Cardiac fibroblast (primary cell): ENCODE results near the gene ANKRD55.

ENCODE experiments used
- DNase-seq, 2 donors: peaks; one replicate each; pipeline versions ENCODE4 v3.0.0 to v3.0.0-alpha.2; 2010; ENCODE audit warnings: low read depth in 2 of 2
- H3K4me3 ChIP-seq, 2 donors: replicated peaks in 1 of 2; 1 replicate in 1 of 2; 2 replicates in 1 of 2; pipeline ENCODE4 v1.5.1; 2011; ENCODE audit warnings: low read depth in 2 of 2, low read length in 2 of 2, mild to moderate bottlenecking in 2 of 2, moderate library complexity in 1 of 2
- CTCF ChIP-seq: IDR thresholded peaks from one replicate; pipeline ENCODE4 v1.5.1; 2011; ENCODE audit warnings: low read depth, mild to moderate bottlenecking, low read length, inconsistent platforms

ANKRD55 gene

GRCh38 chr5:56176871-56177533 lies 56.1 kb downstream of the ANKRD55 start:
- H3K4me3 ChIP-seq: no peak overlapping the region
- TF ChIP-seq CTCF: no peak
- DNase-seq: peak; percentile 26 to 77

- no peak overlapping the region for H3K4me3 ChIP-seq
- no peak for TF ChIP-seq CTCF
- DNase-seq: peak; percentile 79 to 93
Observed at GRCh38 chr5:56176155-56176798, 56.9 kb downstream of the ANKRD55 start.

- no peak for TF ChIP-seq CTCF
- DNase-seq: peak; percentile 86 to 95
- no peak overlapping the region for H3K4me3 ChIP-seq
Observed at GRCh38 chr5:56175488-56175887, 57.6 kb downstream of the ANKRD55 start.

- no peak for TF ChIP-seq CTCF
- peak in 1 of 2 donors; percentile 47 for DNase-seq
- H3K4me3 ChIP-seq: no peak overlapping the region
Observed at GRCh38 chr5:56175021-56175420, 58.1 kb downstream of the ANKRD55 start.

GRCh38 chr5:56172241-56172640 lies 60.9 kb downstream of the ANKRD55 start:
- DNase-seq: peak; percentile 58 to 92
- no peak overlapping the region for H3K4me3 ChIP-seq
- TF ChIP-seq CTCF: no peak

GRCh38 chr5:56170557-56170956 lies 62.6 kb downstream of the ANKRD55 start:
- peak; percentile 74 to 86 for DNase-seq
- H3K4me3 ChIP-seq: no peak overlapping the region
- no peak for TF ChIP-seq CTCF

GRCh38 chr5:56169949-56170348 lies 63.2 kb downstream of the ANKRD55 start:
- DNase-seq: no peak
- TF ChIP-seq CTCF: no peak
- no peak overlapping the region for H3K4me3 ChIP-seq
